ENCODE results near the gene IMP4. TPM values are rescaled to one million over a fixed set of nuclear protein-coding genes. Genes with fewer than 3 reads are reported as not detected.

The IMP4 gene
- total and polyA plus RNA-seq, 2 of the 4 experiments (the other 2 are of a cell fraction): 154 to 169 TPM

- Histone ChIP-seq H3K4me3 (ENCODE audit: insufficient read depth, low read depth, low read length) (no peak overlapping the region), H2BK15ac (ENCODE audit: low read depth, low read length) (no peak overlapping the region), H2AK5ac (ENCODE audit: low read depth, low read length) (no peak overlapping the region), H3K9ac (ENCODE audit: low read depth, low read length) (no peak overlapping the region), H3K23ac (ENCODE audit: low read depth, low read length) (no peak overlapping the region), H3K36me3 (ENCODE audit: control insufficient read depth, insufficient read depth, low read length) (peaks cover 6% of the 10 kb centered on the region; the same call in 1 of the 2 replicates), H3K4me1 (ENCODE audit: control insufficient read depth, insufficient read depth, low read length) (peaks cover 9% of the 10 kb centered on the region; the same call in 1 of the 2 replicates), H3K9me1 (ENCODE audit: insufficient read depth, low read length) (peaks cover 13% of the 10 kb centered on the region), H3K18ac (ENCODE audit: low read depth, low read length) (no peak overlapping the region), H2BK120ac (ENCODE audit: low read depth, low read length) (no peak overlapping the region), H3K9me3 (ENCODE audit: control insufficient read depth, insufficient read depth, low read length) (no peaks in the 10 kb centered on the region), H3K4me2 (ENCODE audit: low read depth, low read length) (no peak overlapping the region), H3K27me3 (ENCODE audit: control insufficient read depth, insufficient read depth, low read length) (no peaks in the 10 kb centered on the region), H4K8ac (ENCODE audit: low read depth in 2 of 2, low read length in 2 of 2) (no peak overlapping the region), H2AK9ac (replicated peaks; ENCODE audit: low read depth, low read length, poor library complexity) (no peak overlapping the region), H4K91ac (ENCODE audit: insufficient read depth, low read depth, low read length) (no peak overlapping the region), H3K4ac (ENCODE audit: low read depth, low read length) (no peak overlapping the region), H3K27ac (ENCODE audit: insufficient read depth, low read length) (no peak overlapping the region), H4K5ac (ENCODE audit: low read depth, low read length) (no peak overlapping the region), H3K56ac (ENCODE audit: extremely low read depth, insufficient read depth, low read length) (no peak overlapping the region), H2AFZ (replicated peaks; ENCODE audit: low read length, poor library complexity) (no peak overlapping the region), H4K20me1 (ENCODE audit: insufficient read depth, low read length) (no peaks in the 10 kb centered on the region; the same call in 1 of the 2 replicates), H2BK20ac (ENCODE audit: low read depth, low read length) (no peak overlapping the region), H3K14ac (replicated peaks; ENCODE audit: low read depth, low read length) (no peak overlapping the region), H3K79me1 (ENCODE audit: low read depth in 1 of 2, low read length in 2 of 2) (peaks cover 19 to 43% of the 10 kb centered on the region in 2 experiments), H2BK5ac (ENCODE audit: low read depth, low read length, poor library complexity, severe bottlenecking) (no peak overlapping the region)
- CTCF ChIA-PET: no interaction called here
- POLR2A ChIA-PET (ENCODE audit: unreplicated experiment): no interaction called here
- ATAC-seq (ENCODE audit: low read depth) (no peak), DNase-seq (no peak)
- WGBS, 2 experiments (ENCODE audit: extremely low coverage in 2 of 2, insufficient read length in 1 of 2): 92% methylated on average over 2 of the region's 5 CpGs; no CpG with 5 or more reads in 1 of the 2 experiments
- TF ChIP-seq FOS (IDR thresholded peaks at IDR 0.05; ENCODE audit: low read depth, low read length): no peak
- TF ChIP-seq MXI1 (IDR thresholded peaks at IDR 0.05; ENCODE audit: borderline replicate concordance, low read depth, low read length): no peak
- TF ChIP-seq MAFK (IDR thresholded peaks at IDR 0.05; ENCODE audit: low read depth, low read length): no peak
- in situ Hi-C loops (cut with MboI; ENCODE audit: low sequenced_read_pairs) (loop anchor here (25.0 kb wide), 1 partner anchor 742 kb away; the partner anchor contains the start of gene PLEKHB2), intact Hi-C loops (cut with micrococcal nuclease) (no loop called here), dilution Hi-C loops (cut with HindIII; ENCODE audit: low sequenced_read_pairs, unreplicated experiment) (no loop called here)
- no TSS peak for BruUV-seq (replicated peaks)
These were observed 27.3 kb downstream of the IMP4 start for GRCh38 chr2:130369965-130370341.
